GDM1 (cell line): ENCODE measurements around the gene B3GAT3.
A peak's percentile ranks its signal among the peaks of the same experiment; 100 is the strongest.
"Not testable (repeated sequence)": the region's sequence is repeated elsewhere in the genome, so short reads cannot be mapped to it uniquely, and the experiment has no call there.

Experiments used
- DNase-seq: peaks from one replicate; lab custom pipeline; 2025; lab: John Stamatoyannopoulos, UW

B3GAT3 gene

DNA sequence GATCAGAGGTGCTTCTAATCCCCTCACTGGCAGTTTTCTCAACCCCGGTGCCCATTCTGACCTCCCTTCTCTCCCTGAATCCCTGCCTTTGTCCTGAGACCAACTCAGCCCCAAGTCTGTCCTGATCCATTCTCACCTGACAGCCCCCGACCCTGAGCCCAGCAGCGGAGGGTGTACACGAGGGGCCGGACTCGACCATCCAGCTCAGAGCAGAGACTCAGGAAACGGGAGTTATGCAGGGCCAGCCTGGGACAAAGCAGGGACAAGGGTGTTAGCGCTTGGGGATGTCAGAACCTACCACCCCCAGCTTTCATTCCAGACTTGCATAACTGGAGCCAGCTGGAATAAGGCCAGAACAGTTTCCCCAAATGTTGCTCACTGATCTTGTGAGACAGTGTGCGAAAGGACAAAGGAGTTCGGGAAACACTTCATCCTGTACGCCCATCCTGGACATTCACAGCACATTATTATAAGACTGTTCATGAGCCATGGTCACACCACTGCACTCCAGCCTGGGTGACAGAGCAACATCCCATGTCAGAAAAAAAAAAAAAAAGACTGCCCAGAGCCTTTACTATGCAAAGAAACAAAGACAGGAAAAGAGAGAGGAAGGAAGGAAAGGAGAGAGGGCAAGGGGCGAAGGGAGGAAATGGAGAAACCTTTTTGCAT, 44.6 kb downstream of the B3GAT3 start:
- DNase-seq = no peak

DNA sequence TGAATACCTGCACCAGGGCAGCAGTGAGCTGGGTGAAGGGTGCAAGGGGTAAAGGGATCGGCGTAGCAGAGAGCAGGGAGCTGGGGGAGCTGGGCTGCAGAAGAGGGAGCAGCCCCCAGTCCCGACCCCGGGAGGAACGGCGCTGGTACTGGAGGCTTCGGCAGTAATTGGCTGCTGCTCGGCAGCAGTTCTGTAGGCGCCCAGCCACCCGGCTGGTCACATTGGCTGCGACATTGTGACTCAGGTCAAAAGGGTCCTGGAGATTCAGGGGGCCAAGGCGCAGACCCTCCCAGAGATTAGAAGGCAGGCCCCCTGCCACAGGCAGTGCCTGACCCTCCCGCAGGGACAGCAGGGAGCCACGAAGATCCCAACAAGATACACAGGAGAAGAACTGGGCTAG, 45.9 kb downstream of the B3GAT3 start:
- DNase-seq = no peak

DNA sequence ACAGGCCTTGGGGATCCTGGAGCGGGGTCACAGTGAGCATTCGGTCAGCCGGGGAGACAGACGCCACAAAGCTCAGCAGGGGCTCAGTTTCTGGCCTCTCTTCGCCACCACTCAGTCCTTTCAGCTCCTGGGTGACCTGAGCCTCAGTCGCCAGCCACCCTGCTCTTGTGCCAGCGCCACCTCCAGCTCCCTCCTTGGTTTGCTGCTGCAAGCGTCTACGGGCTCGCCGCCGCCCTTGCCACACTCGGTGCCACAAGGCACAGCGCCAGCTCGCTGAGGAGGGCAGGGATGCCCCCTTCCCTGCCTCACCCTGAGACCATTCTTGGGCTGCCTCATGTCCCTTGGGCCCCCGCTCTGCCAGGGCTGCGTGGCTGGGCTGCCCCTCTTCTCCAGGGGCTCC, 46.6 kb downstream of the B3GAT3 start:
- no peak for DNase-seq

DNA sequence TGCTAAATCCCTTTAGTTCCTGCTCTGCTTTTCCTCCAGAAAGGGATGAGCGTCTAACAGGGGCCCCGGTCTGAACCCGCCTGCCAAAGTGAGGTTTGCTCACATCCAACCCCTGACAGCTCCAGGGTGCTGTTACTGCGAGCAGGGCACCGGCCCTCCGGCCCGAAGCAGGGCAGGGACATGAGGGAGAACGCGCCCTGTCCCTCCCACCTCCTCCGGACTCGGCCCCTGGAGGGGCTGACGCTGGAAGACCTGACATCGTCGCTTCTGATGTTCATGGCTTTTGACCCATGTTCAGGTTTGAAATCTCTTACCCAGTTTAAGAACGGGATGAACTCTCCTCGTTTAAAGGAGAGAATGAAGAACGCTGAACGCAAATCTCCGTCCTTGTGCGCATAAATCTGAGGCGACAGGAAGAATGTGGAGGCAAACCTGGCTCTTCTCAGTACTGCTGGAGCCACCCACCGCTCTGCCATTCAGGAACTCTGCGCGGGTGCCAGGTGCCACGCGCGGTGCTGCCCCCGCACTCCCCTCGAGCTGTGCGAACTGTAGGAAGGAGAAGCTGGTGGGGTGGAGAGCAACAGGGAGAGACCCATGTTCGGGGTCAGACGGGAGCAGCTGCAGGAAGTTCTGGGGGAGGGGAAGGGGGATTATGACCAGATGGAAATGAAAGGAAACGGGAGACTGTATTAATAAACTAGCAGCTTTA, 47.3 kb downstream of the B3GAT3 start:
- no peak for DNase-seq

DNA sequence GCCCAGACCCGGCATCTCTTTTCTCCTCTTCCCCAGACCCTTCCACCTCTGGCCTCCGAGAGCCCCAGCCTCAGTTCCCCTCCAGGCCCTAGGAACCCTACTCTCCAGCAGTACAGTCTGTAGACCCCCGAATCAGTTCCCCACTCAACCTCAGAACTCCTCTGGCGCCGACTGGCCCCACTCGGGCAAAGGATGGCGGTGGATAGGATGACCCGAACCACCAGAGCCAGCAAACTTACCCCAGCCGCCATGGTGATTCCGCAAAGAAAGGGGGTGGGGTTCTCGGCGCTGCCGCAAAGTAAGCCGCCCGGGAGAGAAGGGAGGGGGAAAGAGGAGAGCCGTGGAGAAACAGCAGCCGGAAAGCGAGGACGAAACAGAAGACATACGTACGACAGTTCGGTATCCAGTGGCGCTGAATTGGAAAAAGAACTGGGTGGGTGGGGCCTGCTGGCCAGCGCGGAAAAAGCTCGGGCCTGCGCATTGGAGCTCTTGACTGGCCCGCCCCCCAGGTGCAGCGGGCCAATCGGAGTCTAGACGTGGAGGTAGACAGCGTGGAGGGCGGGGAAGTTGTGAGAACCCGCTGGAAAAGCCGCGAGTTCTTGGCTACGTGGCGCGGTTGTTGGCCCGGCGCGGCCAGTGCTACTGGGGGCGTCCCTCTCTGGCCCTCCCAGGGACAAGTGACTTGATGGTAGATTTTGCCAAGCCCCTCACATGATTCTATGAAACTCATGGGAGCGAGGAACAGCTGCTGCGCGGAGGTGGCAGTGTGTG, 48.0 kb downstream of the B3GAT3 start, which contains the start of gene EEF1G:
Gene EEF1G (minus strand): TSS at position 300 of the 771 bp plus-strand sequence. CDS start 49 bp downstream, at position 251.
- peak; percentile 99 for DNase-seq

DNA sequence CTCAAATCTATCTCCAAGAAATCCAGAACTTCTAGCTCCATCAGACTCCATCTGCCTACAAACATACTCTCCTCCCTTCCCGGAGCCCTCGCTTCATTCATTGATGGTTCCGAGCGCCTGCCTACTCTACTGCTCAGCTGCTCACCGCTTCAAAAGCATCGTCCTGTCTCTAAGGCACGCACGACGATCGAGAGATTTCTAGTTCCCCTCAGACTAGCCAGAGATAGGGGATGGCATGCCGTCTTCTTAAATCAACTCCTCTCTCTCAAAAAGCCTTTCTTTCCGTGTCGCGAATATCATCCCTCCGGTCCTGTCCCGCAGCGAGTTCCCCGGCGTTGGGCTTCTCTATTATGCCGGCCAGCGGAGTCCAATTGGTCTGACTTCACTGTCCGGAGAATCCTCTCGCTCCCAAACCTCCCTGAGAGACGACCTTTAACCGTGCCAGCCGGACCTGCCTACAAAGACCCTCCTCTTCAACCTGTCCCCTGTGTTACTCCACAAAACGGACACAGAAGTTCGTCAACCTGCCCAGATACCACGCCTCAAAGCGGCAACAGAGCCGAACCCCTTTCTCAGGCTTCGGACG, 48.7 kb downstream of the B3GAT3 start:
- DNase-seq = no peak

DNA sequence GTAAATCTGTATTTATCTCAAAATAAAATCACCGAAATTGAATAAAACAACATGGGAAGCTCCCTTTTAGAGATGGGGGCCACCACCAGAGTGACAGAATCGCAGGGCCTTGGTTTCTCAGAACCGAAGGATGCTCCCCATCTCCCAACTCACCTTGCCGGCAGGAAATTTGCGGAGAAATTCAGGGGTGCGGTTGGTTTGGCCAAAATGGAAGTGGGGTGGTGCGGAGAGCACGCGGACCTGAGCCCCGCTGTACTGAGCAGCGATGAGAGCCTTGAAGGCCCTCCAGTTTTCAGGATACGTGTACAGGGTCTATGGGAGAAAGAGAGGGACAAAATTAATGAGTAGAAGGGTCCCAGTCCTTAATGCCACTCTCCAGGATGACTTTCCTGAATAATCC, 49.4 kb downstream of the B3GAT3 start:
- no peak for DNase-seq

DNA sequence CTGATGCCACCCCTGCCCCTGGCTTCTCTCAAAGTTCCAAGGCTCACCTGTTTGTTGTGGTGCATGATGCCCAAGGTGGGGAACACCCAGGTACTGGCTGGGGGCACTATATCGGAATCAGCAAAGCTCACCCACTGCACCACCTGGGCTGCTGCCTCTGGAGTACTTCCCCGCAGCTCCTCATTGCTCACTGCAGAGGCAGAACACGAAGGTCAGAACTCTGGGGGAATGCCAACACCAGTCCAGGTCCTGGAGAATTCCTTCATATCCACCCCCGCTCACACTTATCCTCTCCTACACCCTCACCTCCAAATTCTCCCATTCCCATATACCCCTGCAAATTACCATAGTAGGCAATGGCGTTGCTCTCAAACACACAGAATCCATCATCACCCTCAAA, 50.3 kb downstream of the B3GAT3 start:
- not testable (repeated sequence) for DNase-seq

DNA sequence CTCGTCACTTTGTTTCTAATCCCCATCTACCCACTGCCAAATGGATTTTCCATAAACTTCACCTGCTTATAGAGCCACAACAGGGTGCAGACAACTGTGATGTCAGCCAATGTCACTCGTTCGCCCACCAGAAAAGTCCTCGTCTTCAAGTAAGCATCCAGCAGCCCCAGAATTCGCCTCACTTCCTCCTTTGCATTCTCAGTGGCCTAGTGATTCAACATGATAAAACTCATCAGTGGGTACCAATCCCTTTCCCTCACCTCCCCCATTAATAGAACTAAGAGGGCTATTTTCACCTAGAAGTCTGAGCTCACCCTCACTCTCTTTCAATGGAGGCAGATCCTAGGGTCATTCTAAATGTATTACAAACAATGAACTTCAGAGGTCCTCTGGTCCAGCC, 50.9 kb downstream of the B3GAT3 start:
- DNase-seq = not testable (repeated sequence)

DNA sequence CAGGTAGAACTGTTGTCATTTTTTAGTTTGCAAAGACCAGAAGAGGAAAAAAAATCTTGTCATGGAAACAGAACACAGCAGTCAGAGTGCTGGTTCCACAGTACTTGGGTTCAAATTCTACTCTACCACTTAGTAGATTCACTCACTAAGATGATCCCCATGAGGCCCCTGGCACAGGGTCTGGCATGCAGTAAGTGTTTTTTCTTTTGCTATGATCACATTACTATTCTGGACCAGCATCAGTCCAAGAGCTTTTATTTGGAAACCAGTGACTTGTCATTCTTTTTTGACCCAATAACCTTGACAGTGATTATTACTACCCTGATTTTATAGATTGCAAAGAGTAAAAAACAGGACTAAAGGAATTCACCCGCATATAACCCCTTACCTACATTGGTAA, 52.2 kb downstream of the B3GAT3 start:
- no peak for DNase-seq

DNA sequence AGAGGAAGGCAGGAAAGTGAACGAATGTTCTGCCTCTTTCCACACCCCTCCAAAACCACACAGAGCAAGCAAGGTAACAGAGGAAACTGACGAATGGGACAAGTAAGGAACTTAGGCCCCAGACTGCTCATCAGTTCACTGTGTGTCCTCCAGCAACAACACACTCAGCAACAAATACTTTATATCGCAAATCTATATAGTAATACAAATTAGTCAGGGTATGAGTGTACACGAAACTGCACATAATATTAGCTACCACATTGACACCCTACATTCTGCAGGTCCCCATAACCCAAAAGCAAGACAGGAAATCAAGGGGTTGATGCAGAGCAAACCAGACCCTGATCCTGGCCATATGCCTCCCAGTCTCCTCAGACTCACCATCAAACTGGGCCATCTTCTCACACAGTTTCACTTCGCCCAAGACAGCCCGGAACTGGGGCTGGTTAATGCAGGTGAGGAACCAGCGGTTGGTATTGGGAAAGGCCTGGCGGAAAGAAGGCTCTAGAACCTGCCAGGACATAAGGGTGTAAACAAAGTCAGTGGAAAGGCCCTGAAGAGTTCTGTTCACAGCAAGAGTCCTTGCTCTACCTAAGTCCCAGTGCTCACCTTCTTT, 54.7 kb downstream of the B3GAT3 start:
- DNase-seq = no peak

DNA sequence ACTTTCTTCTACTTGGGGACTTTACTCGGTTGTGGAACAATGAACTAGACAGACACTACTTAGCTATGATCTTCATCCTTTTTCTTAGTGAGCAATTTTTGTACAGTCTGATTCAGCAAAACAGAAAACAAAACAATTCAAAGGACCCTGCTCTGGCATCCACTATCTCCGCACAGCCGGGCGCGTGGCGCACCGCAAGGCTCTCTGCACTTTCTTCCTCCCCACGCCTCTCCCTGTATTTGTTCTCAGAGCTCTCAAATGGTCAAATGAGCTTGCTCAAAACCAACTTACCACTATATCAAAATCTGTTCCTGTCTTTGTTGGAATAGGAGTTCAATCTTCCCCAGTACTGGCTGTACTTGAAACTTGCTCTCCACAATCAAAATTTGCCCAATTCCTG, 55.5 kb downstream of the B3GAT3 start:
- no peak for DNase-seq
